Left lung (tissue), 10 donors: Measurements from ENCODE around the gene VSX1. TPM values are rescaled to one million over a fixed set of nuclear protein-coding genes. Genes with fewer than 3 reads are reported as not detected.
A peak's percentile ranks its signal among the peaks of the same experiment; 100 is the strongest.

ENCODE experiments used
- ATAC-seq: fragments of 200-7000 bp; cut with Tn5 transposase; one replicate; pipeline ENCODE4 v1.9.1; 2020; ENCODE audit warnings: moderate library complexity
- DNase-seq, 4 donors: peaks; one replicate each; pipeline ENCODE4 v3.0.0-alpha.2; 2013 to 2020
- H3K27ac ChIP-seq, 2 donors: fragments of 200-600 bp; sonication (generic) in 1 of 2; one replicate each; pipeline versions ENCODE4 v1.5.0 to v1.8.0; 2020 to 2021
- H3K27me3 ChIP-seq, 2 donors: fragments of 200-600 bp; sonication (generic) in 1 of 2; one replicate each; pipeline versions ENCODE4 v1.5.0 to v1.8.0; 2020 to 2021
- H3K36me3 ChIP-seq, 2 donors: fragments of 200-600 bp; sonication (generic) in 1 of 2; one replicate each; pipeline versions ENCODE4 v1.5.0 to v1.8.0; 2020 to 2021
- H3K4me1 ChIP-seq, 2 donors: fragments of 200-600 bp; one replicate each; pipeline ENCODE4 v1.8.0; 2021
- H3K4me3 ChIP-seq, 2 donors: fragments of 200-600 bp; sonication (generic) in 1 of 2; one replicate each; pipeline versions ENCODE4 v1.5.0 to v1.8.0; 2020 to 2021; ENCODE audit warnings: mild to moderate bottlenecking in 1 of 2
- H3K9me3 ChIP-seq, 2 donors: fragments of 200-600 bp; sonication (generic) in 1 of 2; one replicate each; pipeline versions ENCODE4 v1.5.0 to v1.8.0; 2020 to 2021
- CTCF ChIP-seq, 2 donors: fragments of 200-600 bp; sonication (generic) in 1 of 2; IDR thresholded peaks; one replicate each; pipeline versions ENCODE4 v1.5.0 to v1.8.0; 2021; ENCODE audit warnings: antibody characterized with exemption in 2 of 2
- intact Hi-C, 2 donors: fragments of 100-400 bp; cut with DNase I; formaldehyde crosslinking; loops; one replicate each; pipeline versions ENCODE4 v1.11.2 to v1.14.2; 2022
- polyA plus RNA-seq, 6 donors: library from polyadenylated mRNA; unstranded; fragments of 120-200 nt; gene quantifications; one replicate each; pipeline ENCODE4 v1.2.1, GENCODE V29; 2013; ENCODE audit not compliant: insufficient read length in 6 of 6
- total RNA-seq, 2 donors: library from RNA; stranded (reverse); fragmentation: NEBNext Ultra II Directional; extraction: Animal tissue kit (Norgen Biotek cat#: 25700); gene quantifications; one replicate each; pipeline ENCODE4 v1.2.1, GENCODE V29; 2021
- donor health status: DM: no; HTN: yes; CAD: no.
- donor health status: DM: no; HTN: no; CAD: no.

VSX1 gene
- total and polyA plus RNA-seq, 8 donors, result 0.10 TPM; not detected in 7

GRCh38 chr20:25064561-25065071, 17.3 kb downstream of the VSX1 start:
- ATAC-seq (no peak), DNase-seq (peak in 1 of 4 donors; percentile 12)
- H3K27me3 ChIP-seq, result peaks cover 5% of the 10 kb centered on the region in 2 donors
- no peak overlapping the region for H3K4me3 ChIP-seq
- H3K9me3 ChIP-seq, result no peaks in the 10 kb centered on the region
- no peak for TF ChIP-seq CTCF (IDR thresholded peaks at IDR 0.05)
- H3K4me1 ChIP-seq, result no peaks in the 10 kb centered on the region
- no peak overlapping the region for H3K27ac ChIP-seq
- H3K36me3 ChIP-seq, result no peaks in the 10 kb centered on the region
- intact Hi-C loops, result loop anchor here (2.0 to 5.0 kb wide), 2 partner anchors 67 to 70 kb away; no protein-coding TSS in a partner anchor

GRCh38 chr20:25063981-25064380, 18.0 kb downstream of the VSX1 start:
- intact Hi-C loops, result loop anchor here (2.0 to 5.0 kb wide), 2 partner anchors 67 to 69 kb away; no protein-coding TSS in a partner anchor
- no peaks in the 10 kb centered on the region for H3K36me3 ChIP-seq
- ATAC-seq, result no peak
- H3K9me3 ChIP-seq, result no peaks in the 10 kb centered on the region
- H3K27me3 ChIP-seq, result no peaks in the 10 kb centered on the region
- TF ChIP-seq CTCF (IDR thresholded peaks at IDR 0.05), result no peak
- DNase-seq, result peak in 1 of 4 donors; percentile 22
- no peak overlapping the region for H3K27ac ChIP-seq
- no peak overlapping the region for H3K4me3 ChIP-seq
- H3K4me1 ChIP-seq, result peaks cover 0 to 5% of the 10 kb centered on the region in 2 donors

- no peaks in the 10 kb centered on the region for H3K9me3 ChIP-seq
- ATAC-seq, result no peak
- H3K4me3 ChIP-seq, result no peak overlapping the region
- peak in 1 of 4 donors; percentile 20 for DNase-seq
- H3K27ac ChIP-seq, result no peak overlapping the region
- H3K27me3 ChIP-seq, result no peaks in the 10 kb centered on the region
- no peak for TF ChIP-seq CTCF (IDR thresholded peaks at IDR 0.05)
- H3K4me1 ChIP-seq, result peaks cover 0 to 9% of the 10 kb centered on the region in 2 donors
- intact Hi-C loops, result loop anchor here in 1 of 2 donors (5.0 kb wide), 1 partner anchor 66 kb away; no protein-coding TSS in a partner anchor
- no peaks in the 10 kb centered on the region for H3K36me3 ChIP-seq
Measured at GRCh38 chr20:25063546-25063945, 18.4 kb downstream of the VSX1 start.

GRCh38 chr20:25062841-25063240, 19.1 kb downstream of the VSX1 start:
- Histone ChIP-seq H3K4me1 (peaks cover 0 to 14% of the 10 kb centered on the region in 2 donors), H3K27ac (no peak overlapping the region), H3K4me3 (no peak overlapping the region), H3K36me3 (no peaks in the 10 kb centered on the region), H3K27me3 (no peaks in the 10 kb centered on the region), H3K9me3 (no peaks in the 10 kb centered on the region)
- DNase-seq (peak in 1 of 4 donors; percentile 14), ATAC-seq (no peak)
- TF ChIP-seq CTCF (IDR thresholded peaks at IDR 0.05), result no peak
- intact Hi-C loops, result loop anchor here in 1 of 2 donors (5.0 kb wide), 1 partner anchor 66 kb away; no protein-coding TSS in a partner anchor

GRCh38 chr20:25061821-25062530, 20.0 kb downstream of the VSX1 start:
- TF ChIP-seq CTCF (IDR thresholded peaks at IDR 0.05), result no peak
- intact Hi-C loops, result loop anchor here in 1 of 2 donors (5.0 kb wide), 1 partner anchor 65 kb away; no protein-coding TSS in a partner anchor
- Histone ChIP-seq H3K36me3 (no peaks in the 10 kb centered on the region), H3K27me3 (no peaks in the 10 kb centered on the region), H3K4me1 (peaks cover 0 to 16% of the 10 kb centered on the region in 2 donors), H3K9me3 (no peaks in the 10 kb centered on the region), H3K4me3 (no peak overlapping the region), H3K27ac (no peak overlapping the region)
- no peak for ATAC-seq
- DNase-seq, result peak in 1 of 4 donors; percentile 19
